GM19455 (cell line): ENCODE data around the gene ABCG4.
"Not testable (repeated sequence)": the region's sequence is repeated elsewhere in the genome, so short reads cannot be mapped to it uniquely, and the experiment has no call there.

Experiments used
- ATAC-seq: cut with Tn5 transposase; IDR thresholded peaks from one replicate; pipeline ENCODE4 v1.9.1; 2021; ENCODE audit not compliant: unreplicated experiment

ABCG4 gene

DNA sequence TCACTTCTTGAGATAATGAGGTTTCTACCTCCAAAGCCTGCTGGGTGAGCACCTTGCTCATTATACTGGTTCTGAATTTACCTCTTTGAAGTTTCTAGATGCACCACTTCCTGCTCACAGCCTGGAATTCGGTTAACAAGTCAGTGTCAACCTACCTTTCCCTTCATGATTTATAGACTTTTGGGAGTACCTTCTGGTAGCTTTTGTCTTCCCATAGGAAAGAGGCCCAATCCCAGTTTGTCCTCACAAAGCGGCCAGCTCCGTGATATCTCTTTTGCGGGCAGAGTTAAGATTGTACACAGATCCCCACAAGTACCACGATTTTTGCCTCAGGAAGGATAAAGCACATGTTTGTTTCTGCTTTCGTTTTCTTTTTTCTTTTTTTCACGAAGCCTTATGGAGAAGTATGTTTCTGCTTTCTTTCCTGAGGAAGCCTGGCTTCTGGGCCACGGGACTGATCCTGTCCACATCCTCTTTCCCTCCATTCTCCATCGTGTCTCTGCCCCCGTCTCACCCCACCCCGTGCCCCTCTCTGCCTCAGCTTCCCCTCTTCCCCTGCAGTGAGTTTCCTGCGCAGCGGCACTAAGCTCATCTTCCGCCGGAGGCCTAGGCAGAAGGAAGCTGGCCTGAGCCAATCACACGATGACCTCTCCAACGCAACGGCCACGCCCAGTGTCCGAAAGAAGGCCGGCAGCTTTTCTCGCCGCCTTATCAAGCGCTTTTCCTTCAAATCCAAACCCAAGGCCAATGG lies 33.2 kb upstream of the ABCG4 start:
- ATAC-seq: no peak

DNA sequence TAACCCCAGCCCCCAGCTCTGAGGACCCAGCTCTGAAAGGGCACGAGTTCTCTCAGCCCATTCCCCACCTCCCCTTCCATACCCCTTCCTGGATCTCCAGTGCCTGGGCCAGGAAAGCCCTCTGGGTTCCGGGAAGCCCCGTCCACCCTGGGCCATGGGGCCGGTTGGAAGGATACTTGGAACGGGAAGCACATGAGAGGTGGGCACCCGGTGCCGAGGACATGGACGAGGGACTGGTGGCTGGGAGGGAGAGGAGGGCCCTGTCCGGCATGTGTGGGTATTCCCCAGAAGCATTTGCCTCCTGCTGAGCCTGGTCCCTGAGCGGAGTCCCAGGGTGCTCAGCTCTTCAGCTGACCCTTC lies 32.6 kb upstream of the ABCG4 start:
- no peak for ATAC-seq

DNA sequence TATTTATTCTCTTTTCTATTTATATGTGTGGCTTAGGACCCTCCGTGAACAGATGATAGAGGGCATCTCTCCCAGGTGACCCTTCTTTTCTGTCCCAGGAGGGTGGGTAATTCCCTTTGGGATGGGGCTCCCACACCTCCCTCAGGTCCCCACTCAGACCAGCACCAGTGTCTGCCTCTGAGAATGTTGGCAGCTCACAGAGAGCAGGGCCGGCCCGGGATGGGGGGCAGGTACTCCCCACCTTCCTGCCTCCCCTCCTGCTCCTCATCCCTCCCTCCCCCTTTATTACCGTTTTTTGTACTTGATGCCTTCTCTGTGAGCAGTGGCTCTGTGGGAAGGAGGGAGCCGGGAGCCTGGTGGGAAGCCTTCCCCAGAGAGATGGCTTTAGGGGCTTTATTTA lies 32.3 kb upstream of the ABCG4 start:
- ATAC-seq: no peak

DNA sequence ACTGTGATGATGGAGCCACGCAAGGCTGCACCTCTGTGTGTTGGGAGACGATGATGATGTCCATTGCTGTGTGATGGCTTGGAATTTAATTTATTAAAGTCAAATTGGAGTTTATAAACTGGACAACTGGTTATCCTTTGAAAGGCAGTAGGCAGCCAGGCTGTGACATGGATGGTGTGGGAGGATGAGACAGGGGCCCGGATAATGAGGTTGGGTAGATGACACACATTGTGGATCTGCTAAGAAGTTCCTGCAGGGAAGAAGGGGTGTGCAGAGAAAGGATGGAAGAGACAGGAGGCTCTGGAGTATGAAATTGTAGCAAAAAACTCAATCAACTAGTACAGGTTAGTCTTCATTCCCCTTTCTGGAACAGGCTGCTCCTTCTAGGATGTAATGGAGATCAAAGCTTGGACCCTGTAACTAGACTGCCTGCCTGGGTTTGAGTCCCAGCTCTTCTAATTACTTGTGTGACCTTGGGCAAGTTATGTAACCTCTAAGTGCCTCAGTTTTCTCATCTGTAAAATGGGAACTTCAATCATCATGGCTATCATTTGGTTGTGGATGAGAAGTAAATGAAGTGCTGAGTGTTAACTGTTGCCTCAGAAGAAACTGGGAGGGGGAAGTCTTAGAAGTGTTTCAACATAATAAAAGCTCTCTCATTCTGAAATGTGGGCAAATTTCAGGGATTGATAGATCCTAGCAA lies 31.7 kb upstream of the ABCG4 start:
- no peak for ATAC-seq

DNA sequence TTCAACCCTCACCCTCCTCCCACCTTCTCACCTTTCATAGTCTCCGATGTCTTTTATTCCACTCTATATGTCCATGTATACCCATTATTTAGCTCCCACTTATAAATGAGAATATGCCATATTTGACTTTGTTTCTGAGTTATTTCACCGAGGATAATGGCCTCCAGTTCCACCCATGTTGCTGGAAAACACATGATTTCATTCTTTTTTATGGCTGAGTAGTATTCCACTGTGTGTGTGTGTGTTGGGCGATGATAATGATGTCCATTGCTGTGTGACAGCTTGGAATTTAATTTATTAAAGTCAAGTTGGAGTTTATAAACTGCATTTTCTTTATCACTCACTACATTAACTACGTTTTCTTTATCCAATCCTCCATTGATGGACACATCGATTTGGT lies 30.6 kb upstream of the ABCG4 start:
- no peak for ATAC-seq

DNA sequence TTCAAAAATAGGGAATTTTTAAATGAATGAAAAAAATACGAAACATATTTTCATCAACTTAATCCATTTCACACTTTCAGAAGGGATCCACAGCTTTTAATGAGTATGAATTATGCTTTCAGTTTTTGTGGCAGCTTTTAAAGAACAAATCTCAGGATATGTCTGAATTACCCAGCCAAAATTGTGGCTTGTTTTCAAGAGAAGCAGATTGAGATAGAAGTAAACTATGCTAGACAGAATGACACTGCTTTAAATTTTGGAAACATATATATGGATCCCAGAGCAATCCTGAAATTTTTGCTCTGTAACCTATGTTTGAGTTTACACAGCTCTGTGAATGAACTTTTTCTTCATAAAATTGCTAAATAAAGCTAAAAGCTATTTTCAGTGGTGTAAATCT lies 29.9 kb upstream of the ABCG4 start:
- no peak for ATAC-seq

DNA sequence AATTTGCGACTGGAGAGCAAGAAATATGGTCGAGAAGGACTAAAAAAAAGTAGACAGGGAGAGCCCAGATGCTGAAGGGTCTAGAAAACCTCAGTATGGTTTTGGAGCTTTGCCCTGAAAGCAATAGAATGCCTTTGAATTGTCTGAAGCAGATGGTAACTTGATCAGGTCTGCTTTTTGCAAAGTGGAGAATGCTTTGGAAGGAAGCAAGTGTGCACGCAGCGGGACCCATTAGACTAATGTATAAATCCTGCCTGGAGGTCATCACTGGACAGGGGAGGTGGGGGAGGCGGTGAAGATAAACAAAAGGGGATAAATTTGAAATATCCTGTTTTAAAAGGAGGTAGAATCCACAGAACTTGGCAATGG lies 28.2 kb upstream of the ABCG4 start:
- ATAC-seq: no peak

DNA sequence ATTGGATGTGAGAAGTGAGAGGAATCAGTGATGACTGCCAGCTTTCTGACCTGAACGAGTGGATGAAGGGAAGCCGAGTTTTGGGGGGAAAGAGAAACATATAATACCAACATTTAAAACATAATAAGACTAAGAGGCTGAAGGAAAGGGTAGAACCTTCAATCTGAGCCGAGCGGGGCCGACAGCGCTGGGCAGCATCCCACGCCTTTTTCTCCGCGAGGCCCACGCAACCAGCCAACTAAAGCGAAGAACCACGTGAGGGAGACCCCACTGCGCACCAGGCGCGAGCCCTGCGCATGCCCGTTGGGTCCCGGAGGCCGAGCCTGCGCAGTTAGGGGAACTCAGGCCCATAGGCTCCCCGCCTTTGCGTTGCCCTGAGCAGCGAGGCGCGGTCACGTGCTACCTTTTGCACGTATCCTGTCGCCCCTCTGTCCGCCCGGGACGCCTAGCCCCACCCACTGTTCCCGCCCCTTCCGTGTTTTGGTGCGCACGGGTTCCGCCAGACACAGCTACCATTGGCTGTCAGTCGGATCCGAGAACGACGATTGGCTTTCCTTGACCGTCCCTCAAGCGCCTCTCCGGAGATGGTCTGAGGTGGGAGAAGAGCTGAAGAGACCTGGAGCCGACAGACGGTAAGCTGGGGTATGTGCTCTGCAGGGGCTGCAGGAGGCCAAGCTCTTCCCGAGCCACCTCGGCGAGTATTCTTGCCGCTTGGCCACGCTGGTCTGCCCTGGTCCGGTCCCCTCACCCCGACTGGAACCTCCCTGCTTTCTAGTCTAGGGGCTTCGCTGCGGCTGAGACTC lies 27.6 kb upstream of the ABCG4 start, which contains the start of gene HINFP:
HINFP (plus strand) TSS at position 573 of the 803 bp plus-strand sequence. CDS start 5,365 bp downstream, outside the sequence.
- peak; percentile 94 for ATAC-seq

DNA sequence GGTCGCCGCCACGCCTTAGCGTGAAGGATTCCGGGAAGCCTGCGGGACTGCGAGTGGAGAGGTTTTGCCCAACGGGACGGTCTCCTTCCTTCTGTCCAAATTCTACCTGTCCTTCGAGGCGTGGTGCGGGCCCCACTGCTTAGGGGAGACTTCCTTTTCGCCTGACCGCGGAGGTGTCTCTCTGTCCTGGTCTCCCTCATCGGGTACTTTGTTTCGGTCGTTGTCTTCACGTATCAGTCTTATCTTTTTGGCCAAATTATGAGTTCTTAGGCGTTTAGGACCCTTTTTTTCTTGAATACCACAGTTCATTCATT lies 27.1 kb upstream of the ABCG4 start:
- peak; percentile 5 for ATAC-seq

DNA sequence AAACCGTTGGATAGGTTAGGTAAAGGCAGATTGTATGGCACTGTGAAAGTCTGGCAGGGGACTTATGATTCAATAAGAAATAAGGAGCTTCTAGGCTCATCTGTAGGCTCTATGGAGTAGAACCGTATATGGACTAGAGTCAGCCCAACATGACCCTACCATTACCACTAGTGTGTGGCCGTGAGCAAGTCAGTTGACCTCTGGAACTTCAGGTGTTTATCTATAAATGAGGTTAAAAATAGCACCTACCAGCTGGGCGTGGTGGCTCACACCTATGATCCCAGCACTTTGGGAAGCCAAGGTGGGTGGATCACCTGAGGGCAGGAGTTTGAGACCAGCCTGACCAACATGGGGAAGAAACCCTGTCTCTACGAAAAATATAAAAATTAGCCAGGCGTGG lies 23.0 kb upstream of the ABCG4 start:
- ATAC-seq: no peak

DNA sequence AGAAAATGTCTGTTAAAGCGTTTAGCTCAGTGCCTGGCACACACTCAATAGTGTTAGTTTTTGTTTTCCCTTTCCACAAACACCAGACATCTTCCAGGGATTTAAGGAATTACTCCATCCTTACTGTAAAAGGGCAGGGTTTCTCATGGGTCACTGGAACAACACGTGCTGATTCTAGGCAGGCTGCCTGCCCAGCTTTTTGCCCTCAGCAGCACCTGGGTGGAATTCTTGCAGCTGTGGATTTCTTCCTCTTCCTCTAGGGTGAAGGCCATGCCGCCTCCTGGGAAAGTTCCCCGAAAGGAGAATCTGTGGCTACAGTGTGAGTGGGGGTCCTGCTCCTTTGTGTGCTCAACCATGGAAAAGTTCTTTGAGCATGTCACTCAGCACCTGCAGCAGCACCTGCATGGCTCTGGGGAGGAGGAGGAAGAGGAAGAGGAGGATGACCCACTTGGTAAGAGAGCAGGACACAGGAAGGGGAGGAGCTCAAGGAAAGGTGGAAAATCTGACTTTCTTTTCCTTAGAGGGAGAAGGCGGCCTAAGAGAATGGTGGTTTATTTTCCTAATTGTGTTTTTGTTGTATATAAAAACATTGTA lies 22.1 kb upstream of the ABCG4 start:
- ATAC-seq: no peak

DNA sequence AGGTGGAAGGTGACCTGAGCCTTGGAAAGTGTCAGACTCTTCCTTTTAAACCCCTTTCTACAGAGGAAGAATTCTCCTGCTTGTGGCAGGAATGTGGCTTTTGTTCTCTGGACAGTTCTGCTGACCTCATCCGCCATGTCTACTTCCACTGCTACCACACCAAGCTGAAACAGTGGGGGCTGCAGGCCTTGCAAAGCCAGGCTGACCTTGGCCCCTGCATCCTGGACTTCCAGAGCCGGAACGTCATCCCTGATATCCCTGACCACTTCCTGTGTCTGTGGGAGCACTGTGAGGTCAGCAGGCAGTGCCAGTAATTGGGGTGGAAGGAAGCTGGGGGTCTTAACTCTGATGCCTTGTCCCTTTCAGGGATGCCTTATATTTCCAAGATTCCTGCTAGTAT lies 18.2 kb upstream of the ABCG4 start:
- ATAC-seq: no peak

DNA sequence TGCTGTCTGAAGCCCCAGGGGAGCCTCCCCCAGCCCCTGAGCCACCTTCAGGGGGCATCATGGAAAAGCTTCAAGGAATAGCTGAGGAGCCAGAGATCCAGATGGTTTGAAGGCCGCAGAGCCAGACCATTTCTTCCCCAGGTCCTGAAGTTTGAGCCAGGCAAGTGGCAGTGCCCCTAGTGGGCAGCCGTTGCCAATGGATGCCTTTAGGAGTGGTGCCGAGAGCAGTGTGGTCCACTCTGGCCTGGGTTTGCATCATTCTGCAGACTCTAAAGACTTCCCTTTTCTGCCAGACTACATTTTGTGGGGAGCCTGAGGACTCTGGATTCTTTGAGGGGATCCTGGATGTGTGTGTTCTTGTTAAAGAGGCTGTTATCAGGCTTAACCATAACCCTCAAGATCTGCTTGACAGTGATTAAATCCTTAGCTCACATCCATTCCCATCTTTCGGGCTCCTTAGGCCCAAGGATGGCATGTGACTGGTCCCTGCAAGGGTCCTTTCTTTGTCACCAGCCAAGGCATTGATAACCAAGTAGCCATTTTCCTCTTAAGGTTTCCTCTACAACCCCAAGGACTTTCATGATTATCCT lies 14.4 kb upstream of the ABCG4 start:
- no peak for ATAC-seq

DNA sequence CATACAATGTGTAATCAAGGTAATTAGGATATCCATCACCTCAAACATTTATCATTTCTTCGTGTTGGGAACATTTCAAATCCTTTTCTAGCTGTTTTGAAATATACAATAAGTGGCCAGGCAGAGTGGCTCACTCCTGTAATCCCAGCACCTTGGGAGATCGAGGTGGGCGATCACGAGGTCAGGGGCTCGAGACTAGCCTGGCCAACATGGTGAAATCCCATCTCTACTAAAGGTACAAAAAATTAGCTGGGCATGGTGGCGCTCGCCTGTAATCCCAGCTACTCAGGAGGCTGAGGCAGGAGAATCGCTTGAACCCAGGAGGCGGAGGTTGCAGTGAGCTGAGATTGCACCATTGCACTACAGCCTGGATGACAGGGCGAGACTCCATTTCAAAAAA lies 9.6 kb upstream of the ABCG4 start:
- not testable (repeated sequence) for ATAC-seq

DNA sequence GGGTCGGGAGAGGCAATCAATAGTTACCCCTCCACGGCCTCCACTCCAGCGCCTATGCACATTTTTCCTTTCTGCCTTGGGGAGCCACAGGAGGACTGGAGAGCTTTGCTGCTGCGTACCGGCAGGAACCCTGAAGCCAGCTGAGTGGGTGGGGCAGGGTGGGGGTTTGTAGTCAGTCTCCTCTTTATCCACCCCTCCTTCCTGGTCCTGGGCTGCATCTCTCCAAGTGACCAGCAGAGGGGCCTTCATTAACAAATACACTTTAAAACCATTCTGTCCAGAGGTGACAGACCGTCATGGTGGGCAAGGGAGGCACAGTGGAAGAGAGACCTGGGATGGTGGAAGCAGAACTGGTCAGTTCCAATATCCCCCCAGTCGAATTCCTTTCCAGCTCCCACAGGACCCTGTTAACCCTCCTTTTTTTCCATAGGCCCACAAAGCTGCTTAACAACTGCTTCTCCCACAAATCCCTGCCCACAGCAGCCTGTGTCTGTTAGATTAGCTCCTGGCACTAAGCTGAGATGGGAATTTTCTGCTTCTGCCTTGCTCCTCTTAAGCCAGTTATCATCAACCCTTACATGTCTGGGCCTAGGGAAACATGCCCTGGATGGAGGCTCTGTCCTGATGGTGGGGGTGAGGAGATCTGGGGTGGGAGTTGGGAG lies 3.9 kb upstream of the ABCG4 start:
- ATAC-seq: no peak

DNA sequence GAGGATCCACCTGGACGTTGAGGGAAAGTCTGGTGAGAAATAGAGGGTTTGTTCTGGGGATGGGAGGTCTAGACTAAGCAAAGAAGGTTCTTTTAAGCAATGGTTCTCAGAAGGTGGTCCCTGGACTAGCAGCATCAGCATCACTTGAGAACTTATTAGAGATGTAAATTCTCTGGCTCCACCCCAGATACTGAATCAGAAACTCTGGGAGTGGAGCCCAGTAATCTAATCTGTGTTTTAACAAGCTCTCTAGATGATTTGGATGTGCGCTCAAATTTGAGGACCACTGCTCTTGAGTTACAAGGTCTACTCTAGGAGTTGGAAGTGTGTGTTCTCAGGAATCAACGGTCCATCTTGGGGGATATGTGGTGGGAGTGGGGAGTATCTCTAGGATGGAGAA lies 3.3 kb upstream of the ABCG4 start:
- no peak for ATAC-seq

DNA sequence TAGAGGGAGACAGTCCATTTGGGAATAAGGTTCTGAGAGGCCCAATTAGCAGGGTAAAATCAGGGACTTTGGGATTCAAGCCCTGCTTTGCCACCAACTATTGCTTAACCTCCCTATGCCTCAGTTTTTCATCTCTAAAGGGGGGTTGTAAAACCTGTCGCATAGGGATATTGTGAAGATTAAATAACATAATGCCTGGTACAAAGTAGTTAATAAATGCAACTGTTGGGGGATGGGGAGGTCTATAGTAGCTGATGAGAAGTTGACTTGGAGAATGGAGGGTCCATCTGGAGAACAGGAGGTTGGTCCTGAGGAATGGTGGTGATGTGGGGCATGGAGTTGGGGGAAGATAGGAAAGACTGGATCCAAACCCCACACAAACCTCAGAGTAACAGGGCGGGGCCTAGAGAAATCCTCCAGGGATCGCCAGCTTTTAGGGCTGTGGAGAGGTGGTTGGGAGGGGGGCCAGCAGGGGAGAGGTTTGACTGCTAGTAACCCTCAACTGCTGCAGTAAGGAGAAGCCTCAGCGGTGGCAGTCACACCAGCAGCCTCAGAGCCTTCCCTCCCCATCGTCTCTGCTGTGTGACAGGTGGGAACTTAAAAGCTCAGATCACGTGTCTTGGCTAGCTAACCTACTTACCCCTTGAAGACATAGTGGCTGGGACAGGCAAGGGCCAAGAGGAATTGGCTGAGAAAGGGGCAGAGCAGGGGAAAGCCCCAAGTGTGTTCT lies 1.1 kb upstream of the ABCG4 start:
- no peak for ATAC-seq

DNA sequence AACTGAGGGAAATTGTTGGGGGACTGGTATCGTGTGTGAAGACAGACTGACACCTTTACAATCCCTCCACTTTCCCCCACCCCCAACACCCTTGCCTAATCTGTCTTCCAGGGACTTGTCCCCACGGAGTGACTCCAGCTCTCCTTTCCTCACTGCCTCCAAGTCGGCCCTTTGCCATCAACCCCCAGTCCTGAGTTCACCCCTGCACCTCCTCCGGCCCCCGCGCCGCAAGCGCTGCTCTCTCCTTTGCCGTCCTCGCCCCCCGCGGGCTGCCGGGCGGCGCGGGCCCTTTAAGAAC lies 183 bp upstream of the ABCG4 start:
- no peak for ATAC-seq

DNA sequence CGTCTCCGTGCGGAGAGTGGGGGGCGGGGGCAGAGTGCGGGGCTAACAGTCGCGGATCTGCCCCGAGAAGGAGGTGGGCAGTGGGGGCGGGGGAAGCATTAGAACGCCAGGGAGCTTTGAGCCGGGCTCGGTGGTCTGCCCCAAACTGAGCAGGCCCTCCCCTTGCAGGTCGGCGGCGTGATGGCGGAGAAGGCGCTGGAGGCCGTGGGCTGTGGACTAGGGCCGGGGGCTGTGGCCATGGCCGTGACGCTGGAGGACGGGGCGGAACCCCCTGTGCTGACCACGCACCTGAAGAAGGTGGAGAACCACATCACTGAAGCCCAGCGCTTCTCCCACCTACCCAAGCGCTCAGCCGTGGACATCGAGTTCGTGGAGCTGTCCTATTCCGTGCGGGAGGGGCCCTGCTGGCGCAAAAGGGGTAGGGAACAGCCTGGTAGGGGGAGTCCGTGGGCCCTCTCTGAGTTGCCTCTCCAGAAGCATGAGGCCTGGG lies 979 bp downstream of the ABCG4 start:
- ATAC-seq: no peak

DNA sequence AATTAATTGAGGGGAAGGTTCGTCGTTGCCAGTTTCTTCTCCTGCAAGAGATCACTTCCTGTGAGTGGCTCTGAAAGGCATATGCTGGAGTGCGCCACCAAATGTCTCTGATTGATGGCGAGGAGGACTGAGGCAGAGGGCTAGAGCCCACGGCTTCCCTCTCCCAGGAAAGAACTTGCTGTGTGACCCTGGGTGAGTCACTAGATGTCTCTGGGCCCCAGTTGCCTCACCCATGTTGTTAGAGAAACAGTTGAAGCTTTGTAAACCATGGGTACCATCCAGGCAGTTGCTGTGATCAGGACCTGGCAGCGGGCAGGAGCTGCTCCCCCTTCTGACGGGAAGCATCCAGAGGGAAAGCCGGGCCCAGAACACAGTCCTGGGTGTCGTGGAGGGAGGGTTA lies 3.2 kb downstream of the ABCG4 start:
- no peak for ATAC-seq
